ENCODE data around the gene RBM47.
"Not testable (repeated sequence)": the region's sequence is repeated elsewhere in the genome, so short reads cannot be mapped to it uniquely, and the experiment has no call there.

RBM47 gene

GRCh38 chr4:40572692-40573310 is 56.9 kb downstream of the RBM47 start:
- H3K4me3 ChIP-seq (ENCODE audit: low read length) = no peak overlapping the region
- no peak for DNase-seq (ENCODE audit: low read depth, low spot score)

DNA sequence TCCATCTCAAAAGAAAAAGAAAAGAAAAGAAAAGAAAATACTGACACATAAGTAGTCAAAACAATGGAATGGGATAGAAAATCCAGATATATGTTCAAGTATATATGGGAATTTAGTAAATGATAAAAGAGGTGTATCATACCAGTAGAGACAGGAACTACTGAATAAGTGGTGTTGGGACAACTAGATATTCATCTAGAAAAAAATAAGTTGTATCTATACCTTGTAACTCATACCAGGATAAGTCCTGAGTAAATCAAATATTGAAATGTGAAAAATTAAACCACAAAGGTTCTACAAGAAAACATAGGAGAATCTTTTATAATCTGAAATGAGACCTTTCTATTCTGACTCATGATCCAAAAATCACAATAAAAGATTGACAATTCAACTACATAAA is 58.5 kb downstream of the RBM47 start:
- no peak for DNase-seq (ENCODE audit: low read depth, low spot score)
- H3K4me3 ChIP-seq (ENCODE audit: low read length) = no peak overlapping the region

- no peak overlapping the region for H3K4me3 ChIP-seq (ENCODE audit: low read length)
- no peak for DNase-seq (ENCODE audit: low read depth, low spot score)
Observed at GRCh38 chr4:40570348-40571077, 59.2 kb downstream of the RBM47 start.

GRCh38 chr4:40564815-40565483 is 64.7 kb downstream of the RBM47 start:
- no peak for DNase-seq (ENCODE audit: low read depth, low spot score)
- no peak overlapping the region for H3K4me3 ChIP-seq (ENCODE audit: low read length)

GRCh38 chr4:40564004-40564403 is 65.7 kb downstream of the RBM47 start:
- DNase-seq (ENCODE audit: low read depth, low spot score) = no peak

DNA sequence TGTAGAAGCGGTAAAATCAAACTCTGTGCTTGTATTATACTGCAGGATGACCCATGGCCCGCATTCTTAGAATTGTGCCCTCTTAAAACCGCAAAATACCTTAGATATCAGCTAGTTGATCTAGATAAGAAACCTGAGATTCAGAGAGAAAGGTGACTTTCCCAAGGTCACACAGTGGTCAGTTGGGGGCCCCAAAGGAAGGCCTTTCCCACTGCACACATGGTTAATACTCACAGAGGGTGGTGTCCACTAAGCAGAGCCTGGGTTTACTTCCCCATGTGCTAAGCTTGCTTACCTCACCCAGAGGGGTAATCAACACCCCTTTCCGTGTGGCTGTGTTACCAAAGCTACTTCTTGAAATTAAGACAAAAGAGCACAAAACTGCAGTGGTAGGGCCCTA is 66.3 kb downstream of the RBM47 start:
- no peak overlapping the region for H3K4me3 ChIP-seq (ENCODE audit: low read length)
- no peak for DNase-seq (ENCODE audit: low read depth, low spot score)

More at GRCh38 chr4:40564004-40564403, 65.7 kb downstream of the RBM47 start:
- H3K4me3 ChIP-seq (ENCODE audit: low read length) = no peak overlapping the region

- H3K4me3 ChIP-seq (ENCODE audit: low read length) = no peak overlapping the region
- no peak for DNase-seq (ENCODE audit: low read depth, low spot score)
Observed at GRCh38 chr4:40562681-40563080, 67.0 kb downstream of the RBM47 start.

DNA sequence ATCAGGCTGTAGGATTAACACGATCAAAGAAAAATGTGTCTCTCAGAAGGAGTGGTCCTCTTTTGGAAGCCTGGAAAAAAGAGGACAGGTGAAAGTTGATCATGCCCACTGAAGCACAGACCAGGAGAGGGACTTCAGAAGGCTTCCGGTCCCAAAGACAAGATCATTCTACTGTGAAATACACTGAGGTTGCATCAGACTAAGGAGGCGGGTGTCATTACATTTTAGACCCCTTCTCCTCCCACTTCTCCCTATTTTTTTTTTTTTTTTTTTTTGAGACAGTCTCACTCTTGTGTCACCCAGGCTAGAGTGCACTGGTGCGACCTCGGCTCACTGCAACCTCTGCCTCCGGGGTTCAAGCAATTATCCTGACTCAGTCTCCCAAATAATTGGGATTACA is 67.5 kb downstream of the RBM47 start:
- no peak overlapping the region for H3K4me3 ChIP-seq (ENCODE audit: low read length)
- DNase-seq (ENCODE audit: low read depth, low spot score) = no peak

DNA sequence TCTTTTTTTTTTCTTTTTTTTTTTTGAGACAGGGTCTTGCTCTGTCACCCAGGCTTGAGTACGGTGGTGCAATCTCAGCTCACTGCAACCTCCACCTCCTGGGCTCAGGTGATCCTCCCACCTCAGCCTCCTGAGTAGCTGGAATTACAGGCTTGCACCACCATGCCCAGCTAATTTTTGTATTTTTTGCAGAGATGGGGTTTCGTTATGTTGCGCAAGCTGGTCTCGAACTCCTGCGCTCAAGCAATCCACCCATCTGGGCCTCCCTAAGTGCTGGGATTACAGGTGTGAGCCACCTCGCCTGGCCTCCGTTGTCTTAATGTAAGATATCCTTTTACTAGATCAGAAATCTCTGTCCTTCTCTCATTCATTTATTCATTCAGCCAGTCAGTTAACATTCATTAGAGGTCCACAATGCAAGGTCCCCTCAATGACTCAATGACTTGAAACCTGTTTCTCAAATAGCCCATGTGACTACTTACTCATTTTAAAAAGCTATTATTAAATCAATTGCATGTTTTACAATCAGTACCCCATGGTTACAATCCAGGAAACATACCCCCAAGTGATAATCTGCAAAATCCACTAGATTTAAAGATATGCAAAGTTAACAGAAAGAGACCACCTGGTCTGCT is 68.0 kb downstream of the RBM47 start:
- not testable (repeated sequence) for DNase-seq (ENCODE audit: low read depth, low spot score); H3K4me3 ChIP-seq (ENCODE audit: low read length)

DNA sequence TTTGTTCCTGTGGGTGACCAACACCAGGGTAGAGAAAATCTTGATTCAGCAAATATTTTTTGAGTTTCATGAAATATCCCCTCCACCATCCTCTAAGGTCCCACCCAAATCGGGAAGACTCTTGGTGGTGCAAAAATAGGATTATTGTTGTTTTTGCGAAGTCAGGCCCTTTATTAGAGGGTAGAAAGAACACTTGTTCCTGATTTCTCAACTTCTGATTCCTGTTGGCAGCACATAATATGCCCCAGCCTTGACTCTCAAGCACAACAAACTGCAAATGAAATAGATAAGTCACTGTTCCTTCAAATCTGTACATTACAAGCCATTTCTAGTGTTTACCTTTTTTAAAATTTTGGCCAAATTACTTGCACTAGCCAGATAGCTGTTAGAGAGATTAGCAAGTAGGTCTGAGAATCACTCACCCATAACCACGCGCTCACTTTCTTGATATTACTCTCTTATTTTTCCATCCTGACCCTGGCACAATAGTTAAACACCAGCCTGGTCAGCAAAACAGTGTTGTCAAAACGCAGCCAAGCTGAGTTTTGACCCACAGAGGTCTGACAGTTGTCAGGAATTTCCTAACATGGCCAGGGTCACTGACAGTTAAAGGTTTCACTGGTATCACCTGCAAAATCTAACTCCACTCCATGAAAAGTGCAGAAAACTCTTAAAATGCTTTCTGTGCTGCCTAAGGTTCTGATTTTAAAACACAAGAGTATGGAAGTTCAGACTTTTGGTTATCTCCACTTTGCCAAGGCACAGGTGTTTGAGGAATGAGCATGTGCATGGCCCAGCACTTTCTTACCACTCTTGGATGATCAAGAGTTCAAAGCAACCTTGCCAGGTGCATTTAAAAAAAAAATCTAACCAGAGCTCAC is 69.8 kb downstream of the RBM47 start:
- H3K4me3 ChIP-seq (ENCODE audit: low read length) = no peak overlapping the region
- DNase-seq (ENCODE audit: low read depth, low spot score) = no peak

DNA sequence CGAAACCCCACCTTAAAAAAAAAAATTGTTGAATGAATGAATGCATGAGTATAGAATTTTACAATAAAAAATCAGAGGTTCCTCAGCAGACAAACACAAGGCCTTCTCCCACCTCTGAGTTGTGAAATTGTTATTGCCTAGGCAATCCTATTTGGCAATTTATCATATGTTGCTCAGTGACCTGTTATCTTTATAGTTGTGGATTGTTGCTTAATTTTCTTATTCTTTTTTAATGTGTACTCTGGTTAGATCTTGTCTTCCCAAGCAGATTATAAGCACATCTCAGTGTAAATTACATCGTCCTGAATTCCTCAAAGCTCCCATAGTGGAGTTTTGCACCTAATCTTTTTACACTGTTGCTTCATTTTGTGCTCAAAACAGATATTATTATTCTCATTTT is 71.9 kb downstream of the RBM47 start:
- no peak for DNase-seq (ENCODE audit: low read depth, low spot score)
- no peak overlapping the region for H3K4me3 ChIP-seq (ENCODE audit: low read length)

DNA sequence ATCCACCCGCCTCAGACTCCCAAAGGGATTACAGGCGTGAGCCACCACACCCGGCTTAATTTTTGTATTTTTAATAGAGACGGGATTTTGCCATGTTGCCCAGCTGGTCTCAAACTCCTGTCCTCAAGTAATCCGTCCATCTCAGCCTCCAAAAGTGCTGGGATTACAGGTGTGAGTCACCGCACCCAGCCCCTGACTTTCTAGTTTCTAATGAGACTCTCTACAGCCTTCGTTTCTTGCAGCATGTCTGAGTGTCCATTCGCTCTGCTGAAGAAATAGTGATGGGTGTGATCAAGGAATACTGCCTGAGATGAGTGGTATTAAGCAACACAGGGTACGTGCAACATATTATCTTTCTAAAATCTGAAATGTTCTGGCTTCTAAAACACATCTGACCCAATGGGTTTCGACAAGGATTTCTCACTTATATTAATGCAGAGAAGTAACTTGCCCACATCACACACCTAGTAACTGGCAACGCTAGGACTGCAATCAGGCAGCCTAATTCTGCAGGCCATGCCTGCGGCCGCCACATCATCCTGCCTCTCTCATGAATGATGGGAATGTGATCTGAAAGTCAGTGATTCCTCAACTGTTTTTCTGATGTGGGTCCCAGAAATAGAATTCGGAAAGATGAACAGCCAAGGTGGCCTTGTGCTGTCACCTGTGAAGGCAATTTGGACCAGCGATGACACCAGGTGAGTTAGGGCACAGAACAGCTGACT is 74.3 kb downstream of the RBM47 start:
- DNase-seq (ENCODE audit: low read depth, low spot score) = no peak
- no peak overlapping the region for H3K4me3 ChIP-seq (ENCODE audit: low read length)

- H3K4me3 ChIP-seq (ENCODE audit: low read length); DNase-seq (ENCODE audit: low read depth, low spot score): not testable (repeated sequence)
Observed at GRCh38 chr4:40554641-40555040, 75.0 kb downstream of the RBM47 start.

DNA sequence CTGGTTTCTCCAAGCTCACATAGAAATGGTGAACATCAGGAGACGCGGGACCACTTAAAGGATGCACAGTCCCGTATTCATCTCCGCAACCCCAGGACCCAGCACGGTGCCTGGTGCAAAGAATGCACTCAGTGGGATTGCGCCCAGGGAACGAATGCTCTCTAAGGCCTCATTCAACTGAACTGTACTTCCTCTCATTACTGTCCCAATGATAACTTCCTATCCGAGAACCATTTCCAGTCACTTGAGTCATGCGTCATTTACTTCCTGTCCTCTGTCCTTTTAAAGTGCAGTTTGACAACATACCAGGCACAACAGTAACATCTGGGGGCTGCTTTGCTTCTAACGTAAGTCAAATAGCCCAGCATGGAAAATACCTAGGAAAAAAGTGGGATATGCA is 75.7 kb downstream of the RBM47 start:
- DNase-seq (ENCODE audit: low read depth, low spot score) = no peak
- H3K4me3 ChIP-seq (ENCODE audit: low read length) = no peak overlapping the region

- no peak overlapping the region for H3K4me3 ChIP-seq (ENCODE audit: low read length)
- no peak for DNase-seq (ENCODE audit: low read depth, low spot score)
Observed at GRCh38 chr4:40552536-40552935, 77.1 kb downstream of the RBM47 start.

GRCh38 chr4:40551568-40552136 is 78.0 kb downstream of the RBM47 start:
- not testable (repeated sequence) for DNase-seq (ENCODE audit: low read depth, low spot score); H3K4me3 ChIP-seq (ENCODE audit: low read length)

GRCh38 chr4:40550948-40551462 is 78.7 kb downstream of the RBM47 start:
- peak overlapping the region; percentile 21; the same call in 1 of the 2 replicates for H3K4me3 ChIP-seq (ENCODE audit: low read length)
- peak; percentile 60 for DNase-seq (ENCODE audit: low read depth, low spot score)

DNA sequence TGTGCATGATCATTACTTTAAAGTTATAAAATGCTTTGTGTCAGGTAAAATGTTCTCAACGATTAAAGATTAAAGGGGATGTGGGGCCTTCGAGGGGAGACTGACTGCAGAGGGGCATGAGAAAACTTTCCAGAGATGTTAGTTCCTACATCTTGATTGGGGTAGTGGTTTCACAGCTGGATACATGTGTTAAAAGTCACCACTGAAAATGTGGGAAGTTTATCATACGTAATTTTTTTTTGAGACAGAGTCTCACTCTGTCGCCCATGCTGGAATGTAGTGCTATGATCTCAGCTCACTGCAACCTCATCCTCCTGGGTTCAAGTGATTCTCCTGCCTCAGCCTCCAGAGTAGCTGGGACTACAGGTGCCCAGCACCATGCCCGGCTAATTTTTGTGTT is 79.5 kb downstream of the RBM47 start:
- DNase-seq (ENCODE audit: low read depth, low spot score) = no peak
- no peak overlapping the region for H3K4me3 ChIP-seq (ENCODE audit: low read length)
